Measurements from ENCODE around the gene NADK.
"Not testable (repeated sequence)": the region's sequence is repeated elsewhere in the genome, so short reads cannot be mapped to it uniquely, and the experiment has no call there.

Gene NADK

GRCh38 chr1:1746566-1746909, 31.7 kb downstream of the NADK start:
- DNase-seq (ENCODE audit: low read depth in 2 of 2), result not testable (repeated sequence)

GRCh38 chr1:1745651-1746565, 32.4 kb downstream of the NADK start:
- DNase-seq (ENCODE audit: low read depth in 2 of 2), result peak; percentile 52 to 76

- DNase-seq (ENCODE audit: low read depth in 2 of 2), result not testable (repeated sequence)
Measured at GRCh38 chr1:1742529-1742928, 35.7 kb downstream of the NADK start.

DNA sequence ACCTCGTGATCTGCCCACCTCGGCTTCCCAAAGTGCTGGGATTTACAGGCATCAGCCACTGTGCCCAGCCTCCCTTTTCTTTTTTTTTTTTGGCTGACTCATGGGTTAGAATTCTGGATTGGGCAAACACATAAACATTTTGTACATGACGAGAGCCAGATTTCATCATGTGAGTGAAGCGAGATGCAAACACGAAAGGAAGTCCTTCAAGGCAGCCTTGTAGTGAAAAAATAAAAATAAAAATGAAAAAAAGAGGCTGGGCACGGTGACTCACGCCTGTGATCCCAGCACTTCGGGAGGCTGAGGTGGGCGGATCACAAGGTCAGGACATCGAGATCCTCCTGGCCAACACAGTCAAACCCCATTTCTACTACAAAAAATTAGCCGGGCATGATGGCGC, 37.3 kb downstream of the NADK start:
- not testable (repeated sequence) for DNase-seq (ENCODE audit: low read depth in 2 of 2)

GRCh38 chr1:1738799-1739337, 39.4 kb downstream of the NADK start:
- not testable (repeated sequence) for DNase-seq (ENCODE audit: low read depth in 2 of 2)

DNA sequence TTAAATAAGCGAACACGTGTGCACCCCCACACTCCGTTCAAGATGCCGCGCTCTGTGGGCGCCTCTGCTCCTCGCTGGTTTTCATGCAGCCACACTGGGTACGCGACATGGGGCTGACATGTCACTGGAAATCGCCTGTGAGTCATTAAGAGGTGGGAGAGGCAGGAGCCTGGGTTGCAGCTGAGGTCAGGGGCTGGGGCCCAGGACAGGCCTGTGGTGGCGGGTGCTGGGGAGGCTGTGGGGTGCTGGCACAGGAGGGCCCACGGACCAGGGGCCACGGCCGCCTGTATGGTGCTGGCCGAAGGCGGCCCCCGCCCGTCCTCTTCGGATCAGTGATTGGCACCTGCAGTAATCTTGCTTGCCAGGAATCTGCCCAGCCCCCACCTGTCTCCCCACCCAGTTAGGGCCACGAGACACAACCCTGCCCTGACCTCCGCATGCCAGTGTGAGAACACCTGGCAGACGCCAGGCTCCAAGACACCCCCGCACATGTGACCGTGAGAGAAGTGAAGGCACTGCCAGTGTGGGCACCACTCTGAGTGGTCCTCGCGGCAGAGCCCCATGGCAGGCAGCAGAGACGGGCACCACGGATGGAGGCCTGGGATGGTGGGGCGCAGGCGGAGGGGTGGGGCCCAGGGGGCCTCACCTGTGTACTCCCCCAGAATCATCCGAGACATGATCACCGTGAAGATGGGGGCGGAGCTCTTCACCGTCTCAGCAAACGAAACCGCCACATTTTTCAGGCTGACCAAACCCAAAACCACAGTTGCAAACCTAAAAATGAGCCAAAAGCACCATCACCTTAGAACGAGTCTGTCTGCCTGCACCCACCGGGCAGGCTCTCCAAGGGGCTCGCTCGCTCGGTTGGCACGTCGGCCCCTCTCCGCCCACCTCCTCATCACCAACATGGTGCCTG, 40.3 kb downstream of the NADK start:
- DNase-seq (ENCODE audit: low read depth in 2 of 2), result not testable (repeated sequence)

DNA sequence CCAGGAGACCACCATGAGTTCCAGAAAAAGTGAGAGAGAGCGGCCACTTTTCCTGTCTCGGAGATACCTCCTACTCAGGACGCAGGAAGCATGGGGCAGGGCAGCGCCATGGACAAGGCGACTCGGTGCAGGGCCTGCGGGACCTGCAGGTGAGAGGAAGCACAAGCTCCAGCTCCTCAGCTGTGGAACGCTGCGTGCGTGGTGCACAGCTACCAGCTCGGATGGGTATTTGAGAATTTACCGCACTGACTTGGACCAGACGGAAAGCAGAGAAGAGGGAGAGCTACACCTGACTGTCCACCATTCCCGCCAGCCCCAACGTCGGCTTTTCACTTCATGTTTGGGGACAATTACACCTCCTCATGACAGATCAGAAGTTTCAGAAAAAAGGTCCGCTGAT, 45.9 kb downstream of the NADK start:
- DNase-seq (ENCODE audit: low read depth in 2 of 2), result no peak

- DNase-seq (ENCODE audit: low read depth in 2 of 2), result no peak
Measured at GRCh38 chr1:1730870-1731269, 47.4 kb downstream of the NADK start.

GRCh38 chr1:1730230-1730629, 48.0 kb downstream of the NADK start:
- not testable (repeated sequence) for DNase-seq (ENCODE audit: low read depth in 2 of 2)

- not testable (repeated sequence) for DNase-seq (ENCODE audit: low read depth in 2 of 2)
Measured at GRCh38 chr1:1729116-1729816, 49.0 kb downstream of the NADK start.

DNA sequence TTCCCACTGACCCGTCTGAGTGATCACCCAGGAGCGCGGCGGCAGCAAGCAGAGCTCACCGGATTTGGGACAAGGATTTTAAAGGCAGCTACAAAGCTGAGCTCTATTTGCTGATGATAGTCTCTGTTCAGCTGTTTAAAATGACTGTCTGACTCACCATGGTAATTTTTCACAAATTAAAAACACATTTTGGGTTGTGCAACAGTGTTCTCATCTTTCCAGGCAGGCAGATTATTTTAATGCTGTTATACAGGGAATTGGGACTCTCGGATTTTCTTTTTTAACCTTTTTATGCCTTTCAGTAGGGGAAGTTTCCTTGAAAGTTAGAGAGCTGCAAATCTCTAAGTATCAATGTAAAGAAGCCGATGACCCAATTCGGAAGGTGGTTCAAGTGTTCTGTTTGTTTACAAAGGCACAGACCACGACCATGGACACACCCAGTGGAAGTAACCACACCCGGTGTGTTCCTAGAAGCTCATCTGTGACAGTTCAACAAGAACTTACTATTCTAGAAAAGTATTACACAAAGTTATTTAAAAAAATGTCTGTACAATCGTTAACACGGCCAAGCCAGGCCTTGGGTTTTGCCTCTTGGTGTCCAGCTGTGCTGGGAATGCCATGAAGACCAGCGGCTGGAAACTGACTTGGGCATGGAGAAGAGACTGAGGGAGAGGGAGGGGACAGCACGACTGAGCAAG, 49.8 kb downstream of the NADK start:
- DNase-seq (ENCODE audit: low read depth in 2 of 2), result not testable (repeated sequence)

DNA sequence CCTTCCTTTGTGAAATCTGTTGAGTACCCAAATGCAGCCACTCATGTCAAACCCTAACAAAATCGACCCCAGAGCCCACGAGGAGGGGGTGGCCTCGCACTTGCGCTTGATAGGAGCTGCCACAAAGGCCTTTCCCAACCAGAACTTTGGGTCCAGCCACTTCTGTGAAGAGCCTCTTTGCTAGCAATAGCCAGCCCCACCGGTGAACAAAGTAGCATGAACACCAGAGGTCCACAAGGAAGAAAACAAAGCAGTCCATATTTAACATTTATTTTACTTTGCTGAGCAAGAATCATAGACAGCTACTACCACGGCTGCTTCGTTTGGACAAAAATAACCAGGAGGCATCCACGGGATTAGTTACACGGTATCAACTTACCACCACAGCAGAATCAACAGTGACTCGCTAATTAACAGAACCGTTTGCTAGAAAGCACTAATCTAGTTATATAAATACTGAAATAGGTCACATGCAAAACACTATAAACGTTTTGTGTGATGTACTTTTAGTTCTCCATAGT, 51.1 kb downstream of the NADK start:
- DNase-seq (ENCODE audit: low read depth in 2 of 2), result not testable (repeated sequence)

DNA sequence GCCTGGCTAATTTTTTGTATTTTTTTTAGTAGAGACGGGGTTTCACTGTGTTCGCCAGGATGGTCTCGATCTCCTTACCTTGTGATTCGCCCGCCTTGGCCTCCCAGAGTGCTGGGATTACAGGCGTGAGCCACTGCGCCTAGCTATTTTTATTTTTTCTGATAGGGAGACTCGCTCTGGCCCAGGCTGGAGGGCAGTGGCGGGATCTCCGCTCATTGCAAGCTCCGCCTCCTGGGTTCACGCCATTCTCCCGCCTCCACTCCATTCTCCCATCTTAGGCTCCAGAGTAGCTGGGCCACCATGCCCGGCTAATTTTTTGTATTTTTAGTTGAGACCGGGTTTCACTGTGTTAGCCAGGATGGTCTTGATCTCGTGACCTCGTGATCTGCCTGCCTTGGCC, 52.2 kb downstream of the NADK start:
- not testable (repeated sequence) for DNase-seq (ENCODE audit: low read depth in 2 of 2)

DNA sequence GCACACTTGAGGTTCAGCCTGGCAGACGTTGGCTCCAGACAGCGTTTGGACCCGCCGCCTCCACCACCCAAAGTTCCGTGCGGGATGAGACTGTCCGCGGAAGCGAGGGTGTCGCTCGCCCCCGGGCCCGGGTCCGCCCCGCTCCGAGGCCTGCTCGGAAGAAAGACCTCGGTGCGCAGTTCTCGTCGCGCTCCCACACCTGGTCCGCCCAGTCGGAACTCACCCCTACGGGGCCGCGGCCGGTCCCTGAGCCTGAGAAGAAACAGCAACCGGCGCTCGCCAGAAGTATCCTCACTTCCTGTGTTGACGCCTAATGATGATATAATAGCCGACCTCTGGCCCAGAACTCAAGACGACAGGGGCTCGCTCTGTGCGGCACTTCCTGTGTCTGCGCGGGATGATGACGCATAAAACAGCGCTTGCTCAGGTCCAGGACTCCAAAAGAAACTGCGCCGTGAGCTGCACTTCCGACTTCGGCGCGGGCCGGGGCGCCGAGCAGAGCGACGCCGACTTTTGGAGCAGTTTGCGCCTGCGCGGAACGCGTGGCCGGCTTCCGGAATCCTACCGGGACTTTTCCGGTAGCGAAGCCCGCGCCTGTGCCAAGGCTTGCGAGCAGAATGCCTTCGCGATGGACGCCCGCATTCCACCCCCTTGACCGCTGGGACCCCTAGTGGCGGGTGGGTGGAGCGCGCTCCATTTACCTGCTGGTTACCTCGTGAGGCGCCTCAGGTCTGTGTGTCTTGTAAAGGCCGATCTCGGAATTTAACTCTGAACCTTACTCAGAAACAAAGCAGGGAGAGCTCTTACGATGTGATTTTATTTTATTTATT, 54.0 kb downstream of the NADK start, which contains the start of gene CDK11A:
TSS of gene CDK11A (minus strand) at position 323 of the 830 bp plus-strand sequence. CDS start 1,539 bp downstream, outside the sequence.
- peak; percentile 93 to 99 for DNase-seq (ENCODE audit: low read depth in 2 of 2)

DNA sequence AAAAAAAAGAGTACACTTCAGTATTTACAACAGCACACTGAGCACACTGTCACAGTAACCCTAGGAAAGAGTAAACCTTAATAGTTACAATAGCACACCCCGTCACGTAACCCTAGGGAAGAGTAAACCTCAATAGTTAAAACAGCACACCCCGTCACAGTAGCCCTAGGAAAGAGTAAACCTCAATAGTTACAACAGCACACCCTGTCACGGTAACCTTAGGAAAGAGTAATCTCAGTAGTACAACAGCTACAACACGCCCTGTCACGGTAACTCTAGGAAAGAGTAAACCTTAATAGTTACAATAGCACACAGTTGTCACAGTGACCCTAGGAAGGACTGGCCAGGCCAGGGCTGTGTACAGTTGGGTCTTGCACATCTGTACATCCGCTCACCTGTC, 57.1 kb downstream of the NADK start:
- DNase-seq (ENCODE audit: low read depth in 2 of 2), result no peak

- DNase-seq (ENCODE audit: low read depth in 2 of 2), result not testable (repeated sequence)
Measured at GRCh38 chr1:1715109-1715883, 63.0 kb downstream of the NADK start.

DNA sequence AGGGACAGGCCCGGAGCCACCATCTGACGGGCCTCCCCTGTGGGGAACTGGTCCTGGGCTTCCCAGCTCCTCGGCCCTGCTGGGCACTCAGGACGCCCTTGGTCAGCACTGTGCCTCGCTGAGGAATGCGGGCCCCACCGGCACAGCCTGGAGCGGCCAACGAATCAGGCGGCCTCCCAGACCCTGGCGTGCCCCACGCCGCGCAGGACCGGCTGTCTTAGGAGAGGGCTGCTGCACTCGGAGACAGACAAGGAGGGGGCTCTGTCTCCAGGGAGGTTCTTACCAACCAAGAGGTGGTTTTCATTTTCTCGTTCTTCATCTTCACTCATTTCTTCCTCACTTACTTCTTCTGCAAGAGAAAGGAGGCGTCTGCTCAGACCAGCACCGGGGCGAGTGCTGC, 70.4 kb downstream of the NADK start:
- DNase-seq (ENCODE audit: low read depth in 2 of 2), result not testable (repeated sequence)

- not testable (repeated sequence) for DNase-seq (ENCODE audit: low read depth in 2 of 2)
Measured at GRCh38 chr1:1707241-1707640, 71.0 kb downstream of the NADK start.

- DNase-seq (ENCODE audit: low read depth in 2 of 2), result not testable (repeated sequence)
Measured at GRCh38 chr1:1705623-1706022, 72.6 kb downstream of the NADK start.
